Progenitor cell of endocrine pancreas (in vitro differentiated cells): ENCODE data around the gene CHTF18. TPM values are rescaled to one million over a fixed set of nuclear protein-coding genes. Genes with fewer than 3 reads are reported as not detected.
"Not testable (repeated sequence)": the region's sequence is repeated elsewhere in the genome, so short reads cannot be mapped to it uniquely, and the experiment has no call there.

ENCODE experiments used
- DNase-seq: peaks from one replicate; pipeline ENCODE4 v3.0.0; 2021; ENCODE audit warnings: low spot score; ENCODE audit not compliant: unreplicated experiment
- H3K27ac Mint-ChIP-seq: 2 replicates; pipeline ENCODE4 v1.8.0; 2021; ENCODE audit warnings: mild to moderate bottlenecking, moderate library complexity, mixed read lengths
- H3K27me3 Mint-ChIP-seq: 2 replicates; pipeline ENCODE4 v1.8.0; 2021; ENCODE audit warnings: mixed read lengths
- H3K36me3 Mint-ChIP-seq: 2 replicates; pipeline ENCODE4 v1.8.0; 2022; ENCODE audit warnings: mixed read lengths; ENCODE audit not compliant: insufficient read depth
- H3K4me1 Mint-ChIP-seq: 2 replicates; pipeline ENCODE4 v1.8.0; 2021; ENCODE audit warnings: low read depth, mixed read lengths
- H3K4me3 Mint-ChIP-seq: 2 replicates; pipeline ENCODE4 v1.8.0; 2021; ENCODE audit warnings: low read depth, mild to moderate bottlenecking, moderate library complexity, mixed read lengths
- H3K9me3 Mint-ChIP-seq: 2 replicates; pipeline ENCODE4 v1.8.0; 2021; ENCODE audit warnings: low read depth, mixed read lengths
- CTCF ChIP-seq: fragments of 200-600 bp; sonication (generic); IDR thresholded peaks from one replicate; pipeline ENCODE4 v1.5.0; 2021; ENCODE audit warnings: antibody characterized with exemption, mild to moderate bottlenecking; ENCODE audit not compliant: unreplicated experiment
- total RNA-seq: library from RNA; stranded (reverse); gene quantifications from 2 replicates; pipeline ENCODE4 v1.2.1, GENCODE V29; 2021

CHTF18 gene
- total RNA-seq, 1 donor from 2014 or later = 99.3 TPM

- TF ChIP-seq CTCF = no peak
- H3K9me3 Mint-ChIP-seq = no peaks in the 10 kb centered on the region
- DNase-seq = no peak
- H3K4me3 Mint-ChIP-seq = no peak overlapping the region
- no peak overlapping the region for H3K27ac Mint-ChIP-seq
- H3K4me1 Mint-ChIP-seq = no peaks in the 10 kb centered on the region
- H3K27me3 Mint-ChIP-seq = peaks cover 4% of the 10 kb centered on the region
- H3K36me3 Mint-ChIP-seq = no peaks in the 10 kb centered on the region
These were observed 14.1 kb upstream of the CHTF18 start for GRCh38 chr16:774086-775001.

- H3K9me3 Mint-ChIP-seq = no peaks in the 10 kb centered on the region
- TF ChIP-seq CTCF = no peak
- peaks cover 5% of the 10 kb centered on the region for H3K27me3 Mint-ChIP-seq
- no peak overlapping the region for H3K4me3 Mint-ChIP-seq
- H3K4me1 Mint-ChIP-seq = no peaks in the 10 kb centered on the region
- no peak for DNase-seq
- no peaks in the 10 kb centered on the region for H3K36me3 Mint-ChIP-seq
- H3K27ac Mint-ChIP-seq = no peak overlapping the region
These were observed 13.1 kb upstream of the CHTF18 start for GRCh38 chr16:775236-775796.

- DNase-seq, H3K4me3 Mint-ChIP-seq, H3K36me3 Mint-ChIP-seq, H3K9me3 Mint-ChIP-seq, H3K4me1 Mint-ChIP-seq, H3K27ac Mint-ChIP-seq: not testable (repeated sequence)
- H3K27me3 Mint-ChIP-seq = peaks cover 11% of the 10 kb centered on the region
These were observed 12.1 kb upstream of the CHTF18 start for GRCh38 chr16:776298-776697.

- no peak for TF ChIP-seq CTCF
- H3K4me1 Mint-ChIP-seq = no peaks in the 10 kb centered on the region
- no peak overlapping the region for H3K27ac Mint-ChIP-seq
- no peaks in the 10 kb centered on the region for H3K36me3 Mint-ChIP-seq
- no peak for DNase-seq
- no peak overlapping the region for H3K4me3 Mint-ChIP-seq
- no peaks in the 10 kb centered on the region for H3K9me3 Mint-ChIP-seq
- H3K27me3 Mint-ChIP-seq = peaks cover 11% of the 10 kb centered on the region
These were observed 11.6 kb upstream of the CHTF18 start for GRCh38 chr16:776824-777223.

- no peaks in the 10 kb centered on the region for H3K9me3 Mint-ChIP-seq
- H3K4me3 Mint-ChIP-seq = no peak overlapping the region
- DNase-seq = no peak
- no peaks in the 10 kb centered on the region for H3K36me3 Mint-ChIP-seq
- peaks cover 11% of the 10 kb centered on the region for H3K27me3 Mint-ChIP-seq
- no peak for TF ChIP-seq CTCF
- H3K27ac Mint-ChIP-seq = peak overlapping the region; percentile 60
- H3K4me1 Mint-ChIP-seq = no peaks in the 10 kb centered on the region
These were observed 10.6 kb upstream of the CHTF18 start for GRCh38 chr16:777826-778225.

GRCh38 chr16:778447-778846, 10.0 kb upstream of the CHTF18 start:
- TF ChIP-seq CTCF = no peak
- H3K4me1 Mint-ChIP-seq = no peaks in the 10 kb centered on the region
- H3K9me3 Mint-ChIP-seq = no peaks in the 10 kb centered on the region
- no peak overlapping the region for H3K27ac Mint-ChIP-seq
- H3K4me3 Mint-ChIP-seq = no peak overlapping the region
- peaks cover 11% of the 10 kb centered on the region for H3K27me3 Mint-ChIP-seq
- DNase-seq = no peak
- H3K36me3 Mint-ChIP-seq = no peaks in the 10 kb centered on the region
